Kidney (tissue), 14 donors: ENCODE results near the gene SAP25. TPM values are rescaled to one million over a fixed set of nuclear protein-coding genes. Genes with fewer than 3 reads are reported as not detected.

ENCODE experiments used
- DNase-seq, 5 donors: peaks; one replicate each; pipeline ENCODE4 v3.0.0-alpha.2; 2013 to 2020
- FAIRE-seq: peaks from 2 replicates; lab custom pipeline; 2012; peaks lifted over from hg19 to GRCh38; lab: Jason Lieb, UNC
- H3K27ac ChIP-seq, 2 donors: one replicate each; pipeline ENCODE4 v1.7.0; 2013; ENCODE audit warnings: low read depth in 2 of 2, low read length in 2 of 2, inconsistent platforms in 1 of 2
- H3K27me3 ChIP-seq: one replicate; pipeline ENCODE4 v1.7.1; 2013; ENCODE audit warnings: low read length, inconsistent platforms; ENCODE audit not compliant: control insufficient read depth, insufficient read depth
- H3K36me3 ChIP-seq, 3 donors: one replicate each; pipeline versions ENCODE4 v1.7.0 to v1.7.1; 2013; ENCODE audit warnings: low read length in 3 of 3, control low read depth in 1 of 3, inconsistent platforms in 1 of 3; ENCODE audit not compliant: insufficient read depth in 3 of 3, control insufficient read depth in 2 of 3
- H3K4me1 ChIP-seq, 3 donors: one replicate each; pipeline versions ENCODE4 v1.7.0 to v1.7.1; 2013; ENCODE audit warnings: low read length in 3 of 3, inconsistent platforms in 1 of 3, low read depth in 1 of 3; ENCODE audit not compliant: control insufficient read depth in 2 of 3, insufficient read depth in 2 of 3
- H3K4me3 ChIP-seq, 3 donors: one replicate each; pipeline versions ENCODE4 v1.7.0 to v1.8.1; 2013; ENCODE audit warnings: low read length in 3 of 3, control low read depth in 1 of 3, inconsistent platforms in 1 of 3
- H3K9ac ChIP-seq, 3 donors: one replicate each; pipeline versions ENCODE4 v1.7.0 to v1.7.1; 2013; ENCODE audit warnings: low read length in 3 of 3, control low read depth in 1 of 3, inconsistent platforms in 1 of 3
- H3K9me3 ChIP-seq, 3 donors: one replicate each; pipeline versions ENCODE4 v1.7.0 to v1.7.1; 2013; ENCODE audit warnings: low read length in 3 of 3, control low read depth in 1 of 3, inconsistent platforms in 1 of 3; ENCODE audit not compliant: control insufficient read depth in 2 of 3, insufficient read depth in 1 of 3
- intact Hi-C: fragments of 100-400 bp; cut with DNase I; formaldehyde crosslinking; loops from one replicate; pipeline ENCODE4 v1.11.1; 2022
- polyA plus RNA-seq: library from polyadenylated mRNA; stranded (reverse); fragments of 350-450 nt; fragmentation: Illumina TruSeq; extraction: RNeasy Lipid Tissue Mini Kit (QIAGEN cat#74804); gene quantifications from one replicate; pipeline ENCODE4 v1.2.3, GENCODE V29; 2014; ENCODE audit warnings: low read depth, low replicate concordance; ENCODE audit not compliant: insufficient read depth
- total RNA-seq: library from RNA; stranded (reverse); fragmentation: NEBNext Ultra II Directional; extraction: Animal tissue kit (Norgen Biotek cat#: 25700); gene quantifications from one replicate; pipeline ENCODE4 v1.2.1, GENCODE V29; 2021
- TF ChIP-seq, protein P1 (sequence below): IDR thresholded peaks from 3 replicates; pipeline ENCODE4 v1.5.1; 2012; ENCODE audit warnings: mild to moderate bottlenecking, moderate library complexity, borderline replicate concordance; ENCODE audit not compliant: insufficient read depth; ENCODE audit errors: extremely low read depth
- donor health status: control.
- donor health status: control.
- donor health status: control.
- donor health status: control.
- donor health status: control.
- donor health status: DM: yes; HTN: yes; CAD: no.
- donor health status: Normal renal cell carcinoma (clear cell type).

SAP25 gene
- total and polyA plus RNA-seq, 2 donors from 2014 or later: 5.7 to 9.8 TPM

DNA sequence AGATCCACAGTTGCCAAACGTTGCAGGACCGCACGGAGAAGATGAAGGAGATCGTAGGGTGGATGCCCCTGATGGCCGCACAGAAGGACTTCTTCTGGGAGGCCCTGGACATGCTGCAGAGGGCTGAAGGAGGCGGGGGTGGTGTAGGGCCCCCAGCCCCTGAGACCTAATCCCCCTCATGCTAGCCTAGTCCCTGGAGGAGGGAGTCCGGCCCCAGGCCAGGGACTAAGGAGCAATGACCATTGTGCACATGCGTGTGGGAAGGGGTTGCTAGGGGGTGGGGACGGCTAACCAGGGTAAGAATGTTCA is 27.0 kb upstream of the SAP25 start:
- Histone ChIP-seq H3K27ac (no peak overlapping the region), H3K4me1 (peaks cover 0 to 7% (median 0%) of the 10 kb centered on the region in 3 donors), H3K4me3 (no peak overlapping the region), H3K9ac (no peak overlapping the region), H3K9me3 (no peaks in the 10 kb centered on the region), H3K36me3 (no peaks in the 10 kb centered on the region), H3K27me3 (no peaks in the 10 kb centered on the region)
- intact Hi-C loops: no loop called here
- DNase-seq: no peak
- TF ChIP-seq, protein P1, sequence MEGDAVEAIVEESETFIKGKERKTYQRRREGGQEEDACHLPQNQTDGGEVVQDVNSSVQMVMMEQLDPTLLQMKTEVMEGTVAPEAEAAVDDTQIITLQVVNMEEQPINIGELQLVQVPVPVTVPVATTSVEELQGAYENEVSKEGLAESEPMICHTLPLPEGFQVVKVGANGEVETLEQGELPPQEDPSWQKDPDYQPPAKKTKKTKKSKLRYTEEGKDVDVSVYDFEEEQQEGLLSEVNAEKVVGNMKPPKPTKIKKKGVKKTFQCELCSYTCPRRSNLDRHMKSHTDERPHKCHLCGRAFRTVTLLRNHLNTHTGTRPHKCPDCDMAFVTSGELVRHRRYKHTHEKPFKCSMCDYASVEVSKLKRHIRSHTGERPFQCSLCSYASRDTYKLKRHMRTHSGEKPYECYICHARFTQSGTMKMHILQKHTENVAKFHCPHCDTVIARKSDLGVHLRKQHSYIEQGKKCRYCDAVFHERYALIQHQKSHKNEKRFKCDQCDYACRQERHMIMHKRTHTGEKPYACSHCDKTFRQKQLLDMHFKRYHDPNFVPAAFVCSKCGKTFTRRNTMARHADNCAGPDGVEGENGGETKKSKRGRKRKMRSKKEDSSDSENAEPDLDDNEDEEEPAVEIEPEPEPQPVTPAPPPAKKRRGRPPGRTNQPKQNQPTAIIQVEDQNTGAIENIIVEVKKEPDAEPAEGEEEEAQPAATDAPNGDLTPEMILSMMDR: no peak
- FAIRE-seq: no peak

DNA sequence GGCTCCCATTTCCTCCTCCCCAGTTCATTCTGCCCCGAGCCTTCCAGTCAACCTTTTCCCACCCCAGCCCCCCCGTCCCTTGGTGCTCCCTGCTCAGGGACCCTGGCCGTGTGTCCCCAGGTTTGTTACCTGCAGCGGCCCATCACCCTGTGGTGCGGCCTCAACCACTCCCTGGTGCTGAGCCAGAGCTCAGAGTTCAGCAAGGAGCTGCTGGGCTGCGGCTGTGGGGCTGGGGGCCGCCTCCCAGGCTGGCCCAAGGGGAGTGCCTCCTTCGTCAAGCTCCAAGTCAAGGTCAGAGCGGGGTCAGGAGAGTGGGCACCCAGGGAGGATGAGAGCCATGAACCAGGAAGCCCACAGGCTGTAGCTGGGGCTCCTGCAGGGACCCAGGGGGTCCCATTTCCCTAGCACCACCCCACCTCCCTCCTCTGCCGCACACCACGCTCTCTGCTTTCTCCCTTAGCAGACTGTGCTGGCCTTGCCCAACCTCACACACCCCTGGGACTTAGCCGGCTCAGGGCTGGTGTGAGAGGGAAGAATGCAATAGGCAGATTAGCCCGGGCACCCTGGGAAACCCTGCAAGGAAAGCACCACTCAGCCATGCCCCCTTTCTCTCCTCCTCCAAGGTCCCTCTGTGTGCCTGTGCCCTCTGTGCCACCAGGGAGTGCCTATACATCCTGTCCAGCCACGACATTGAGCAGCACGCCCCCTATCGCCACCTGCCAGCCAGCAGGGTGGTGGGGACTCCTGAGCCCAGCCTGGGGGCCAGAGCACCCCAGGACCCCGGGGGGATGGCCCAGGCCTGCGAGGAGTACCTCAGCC is 26.4 kb upstream of the SAP25 start:
- peaks cover 0 to 3% (median 0%) of the 10 kb centered on the region in 3 donors for H3K4me1 ChIP-seq
- FAIRE-seq (no peak), DNase-seq (no peak)
- H3K9ac ChIP-seq: no peak overlapping the region
- H3K27ac ChIP-seq: no peak overlapping the region
- H3K36me3 ChIP-seq: no peaks in the 10 kb centered on the region
- no peak overlapping the region for H3K4me3 ChIP-seq
- H3K27me3 ChIP-seq: no peaks in the 10 kb centered on the region
- intact Hi-C loops: no loop called here
- H3K9me3 ChIP-seq: no peaks in the 10 kb centered on the region
- TF ChIP-seq, protein P1: no peak

DNA sequence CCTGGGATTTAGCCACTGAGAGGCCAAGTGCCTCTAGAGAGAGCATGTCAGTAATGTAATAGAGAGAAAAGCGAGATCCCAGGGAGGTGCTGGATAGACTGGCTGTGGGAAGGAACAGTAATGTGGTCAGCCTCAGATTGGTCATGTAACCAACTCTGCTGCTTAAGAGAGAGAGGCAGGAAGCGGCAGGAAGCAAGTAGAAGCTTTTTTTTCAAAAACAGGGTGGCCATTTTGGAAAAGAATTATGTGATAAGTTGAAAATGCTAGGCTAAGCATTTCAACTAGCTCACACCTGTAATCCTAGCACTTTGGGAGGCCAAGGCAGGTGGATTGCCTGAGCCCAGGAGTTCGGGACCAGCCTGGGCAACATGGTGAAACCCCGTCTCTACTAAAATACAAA is 24.7 kb upstream of the SAP25 start:
- DNase-seq: no peak
- Histone ChIP-seq H3K4me1 (no peaks in the 10 kb centered on the region), H3K9me3 (no peaks in the 10 kb centered on the region), H3K4me3 (no peak overlapping the region), H3K9ac (no peak overlapping the region), H3K36me3 (no peaks in the 10 kb centered on the region), H3K27ac (no peak overlapping the region), H3K27me3 (no peaks in the 10 kb centered on the region)
- FAIRE-seq: no peak
- intact Hi-C loops: no loop called here
- TF ChIP-seq, protein P1: no peak
